Stimulated activated CD8-positive, alpha-beta memory T cell treated with anti-CD3 and anti-CD28 coated beads, Interleukin-4, amount 100 ng/mL, for 48 hours (primary cell): ENCODE results near the gene KERA.

ENCODE experiments used
- DNase-seq: peaks from one replicate; pipeline ENCODE4 v3.0.0-alpha.2; 2020

KERA gene

GRCh38 chr12:91007531-91008290 lies 50.1 kb downstream of the KERA start:
- no peak for DNase-seq

GRCh38 chr12:91004872-91005271 lies 53.0 kb downstream of the KERA start, which contains the start of gene EPYC:
EPYC (minus strand) TSS chr12:91004972; CDS start chr12:91002565, 2,407 bp downstream.
- no peak for DNase-seq

- no peak for DNase-seq
These were observed 54.1 kb downstream of the KERA start for GRCh38 chr12:91003737-91004136.

DNA sequence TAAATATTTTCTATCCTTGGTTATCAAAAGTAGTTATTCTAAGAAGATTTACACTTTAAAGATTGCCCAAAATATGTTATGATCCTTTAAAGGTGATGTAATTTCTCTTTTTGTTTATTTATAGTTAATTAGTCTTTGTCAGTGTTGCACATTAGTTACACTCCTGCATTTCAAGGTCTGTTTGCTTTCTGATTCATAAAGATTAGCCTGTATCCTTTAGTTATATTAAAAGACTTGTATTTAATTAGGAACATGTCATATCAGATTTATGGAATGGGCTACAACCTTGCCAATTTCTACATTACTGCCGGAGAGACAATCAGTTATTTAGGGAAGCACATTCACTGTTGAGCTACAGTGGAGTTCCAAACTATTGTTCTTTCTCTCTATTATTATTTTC lies 56.5 kb downstream of the KERA start:
- no peak for DNase-seq
